Esophagus squamous epithelium (tissue), 4 donors: ENCODE results near the gene NFKBIB.

Experiments
- POLR2A ChIP-seq, 4 donors: fragments of 450-650 bp; IDR thresholded peaks; one replicate each; pipeline ENCODE4 v1.6.1; 2017; ENCODE audit warnings: antibody characterized with exemption in 4 of 4, mild to moderate bottlenecking in 4 of 4, moderate library complexity in 3 of 4
- TF ChIP-seq, protein P1 (sequence below), 6 experiments: fragments of 450-650 bp in 4 of 6; fragments of 200-600 bp in 2 of 6; sonication (generic) in 2 of 6; IDR thresholded peaks; one replicate each; pipeline ENCODE4 v1.5.1; 2016 to 2019; ENCODE audit warnings: antibody characterized with exemption in 6 of 6, mild to moderate bottlenecking in 4 of 6, moderate library complexity in 4 of 6

DNA sequence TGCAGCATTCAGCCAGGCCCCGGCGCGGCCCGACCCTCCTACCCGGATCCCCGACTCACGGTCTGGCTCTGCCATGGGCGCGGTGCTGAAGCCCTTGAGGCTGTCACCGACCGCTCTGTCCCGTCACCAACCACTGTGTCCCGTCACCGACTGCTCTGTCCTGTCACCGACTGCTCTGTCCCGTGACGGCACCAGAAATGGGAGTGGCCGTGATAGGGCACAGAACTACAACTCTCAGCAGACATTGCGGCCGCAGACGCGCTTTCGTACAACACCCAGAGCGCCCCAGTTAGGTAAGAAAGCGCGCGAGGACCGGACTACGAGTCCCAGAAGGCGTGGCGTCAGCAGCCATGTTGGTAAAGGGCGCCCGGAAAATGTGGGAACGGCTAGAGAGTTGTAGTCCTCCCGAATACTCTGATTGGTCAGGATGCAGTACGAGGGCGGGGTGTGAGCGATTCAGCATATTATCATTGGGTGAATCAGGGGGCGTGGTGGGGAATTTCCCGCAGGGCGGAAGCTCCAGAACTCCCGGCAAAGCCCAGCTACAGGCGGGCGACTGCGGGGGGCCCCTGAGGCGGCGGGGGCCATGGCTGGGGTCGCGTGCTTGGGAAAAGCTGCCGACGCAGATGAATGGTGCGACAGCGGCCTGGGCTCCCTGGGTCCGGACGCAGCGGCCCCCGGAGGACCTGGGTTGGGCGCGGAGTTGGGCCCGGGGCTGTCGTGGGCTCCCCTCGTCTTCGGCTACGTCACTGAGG lies at the start of gene NFKBIB, which contains the start of gene SIRT2:
- peak in 3 of 4 donors; percentile 68 to 87 (median 81) for TF ChIP-seq POLR2A (IDR thresholded peaks at IDR 0.05)
- TF ChIP-seq, protein P1, sequence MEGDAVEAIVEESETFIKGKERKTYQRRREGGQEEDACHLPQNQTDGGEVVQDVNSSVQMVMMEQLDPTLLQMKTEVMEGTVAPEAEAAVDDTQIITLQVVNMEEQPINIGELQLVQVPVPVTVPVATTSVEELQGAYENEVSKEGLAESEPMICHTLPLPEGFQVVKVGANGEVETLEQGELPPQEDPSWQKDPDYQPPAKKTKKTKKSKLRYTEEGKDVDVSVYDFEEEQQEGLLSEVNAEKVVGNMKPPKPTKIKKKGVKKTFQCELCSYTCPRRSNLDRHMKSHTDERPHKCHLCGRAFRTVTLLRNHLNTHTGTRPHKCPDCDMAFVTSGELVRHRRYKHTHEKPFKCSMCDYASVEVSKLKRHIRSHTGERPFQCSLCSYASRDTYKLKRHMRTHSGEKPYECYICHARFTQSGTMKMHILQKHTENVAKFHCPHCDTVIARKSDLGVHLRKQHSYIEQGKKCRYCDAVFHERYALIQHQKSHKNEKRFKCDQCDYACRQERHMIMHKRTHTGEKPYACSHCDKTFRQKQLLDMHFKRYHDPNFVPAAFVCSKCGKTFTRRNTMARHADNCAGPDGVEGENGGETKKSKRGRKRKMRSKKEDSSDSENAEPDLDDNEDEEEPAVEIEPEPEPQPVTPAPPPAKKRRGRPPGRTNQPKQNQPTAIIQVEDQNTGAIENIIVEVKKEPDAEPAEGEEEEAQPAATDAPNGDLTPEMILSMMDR (IDR thresholded peaks at IDR 0.05): peak in 1 of 6 experiments; percentile 37
